Astrocyte (in vitro differentiated cells and primary cell): ENCODE results near the gene SFMBT2. TPM values are rescaled to one million over a fixed set of nuclear protein-coding genes. Genes with fewer than 3 reads are reported as not detected.
A peak's percentile ranks its signal among the peaks of the same experiment; 100 is the strongest.

Source experiments
- DNase-seq: peaks from one replicate; pipeline ENCODE4 v3.0.0-alpha.2; 2010; ENCODE audit warnings: low read depth
- FAIRE-seq: peaks from 2 replicates; lab custom pipeline; 2011; peaks lifted over from hg19 to GRCh38; lab: Jason Lieb, UNC
- H2AFZ ChIP-seq: 2 replicates; pipeline ENCODE4 v1.6.0; 2012; ENCODE audit warnings: low read depth, low read length, inconsistent platforms
- H3K27ac ChIP-seq: 2 replicates; pipeline ENCODE4 v1.5.1; 2011; ENCODE audit warnings: low read depth, low read length, inconsistent platforms
- H3K27me3 ChIP-seq: 2 replicates; pipeline ENCODE4 v1.6.0; 2011; ENCODE audit warnings: low read length, inconsistent platforms; ENCODE audit not compliant: insufficient read depth
- H3K36me3 ChIP-seq: 2 replicates; pipeline ENCODE4 v1.5.1; 2011; ENCODE audit warnings: low read length, inconsistent platforms; ENCODE audit not compliant: insufficient read depth
- H3K4me1 ChIP-seq: 2 replicates; pipeline ENCODE4 v1.5.1; 2011; ENCODE audit warnings: low read length, inconsistent platforms; ENCODE audit not compliant: insufficient read depth
- H3K4me2 ChIP-seq: 2 replicates; pipeline ENCODE4 v1.6.0; 2012; ENCODE audit warnings: low read length, inconsistent platforms
- H3K4me3 ChIP-seq: 2 replicates; pipeline ENCODE4 v1.5.1; 2011; ENCODE audit warnings: low read depth, mild to moderate bottlenecking, low read length, inconsistent platforms; ENCODE audit not compliant: insufficient read depth
- H3K79me2 ChIP-seq: 2 replicates; pipeline ENCODE4 v1.6.0; 2012; ENCODE audit warnings: mild to moderate bottlenecking, low read length, inconsistent platforms; ENCODE audit not compliant: insufficient read depth
- H3K9ac ChIP-seq: 2 replicates; pipeline ENCODE4 v1.6.0; 2012; ENCODE audit warnings: mild to moderate bottlenecking, low read length, inconsistent platforms
- H3K9me3 ChIP-seq: 2 replicates; pipeline ENCODE4 v1.5.1; 2012; ENCODE audit warnings: low read depth, mild to moderate bottlenecking, low read length, inconsistent platforms; ENCODE audit not compliant: insufficient read depth
- H4K20me1 ChIP-seq: 2 replicates; pipeline ENCODE4 v1.6.0; 2012; ENCODE audit warnings: low read length, inconsistent platforms; ENCODE audit not compliant: insufficient read depth
- H3K27ac Mint-ChIP-seq: one replicate; pipeline ENCODE4 v1.8.0; 2021; ENCODE audit warnings: mild to moderate bottlenecking, mixed read lengths; ENCODE audit not compliant: unreplicated experiment
- H3K27me3 Mint-ChIP-seq: one replicate; pipeline ENCODE4 v1.8.0; 2021; ENCODE audit warnings: low read depth, mixed read lengths; ENCODE audit not compliant: unreplicated experiment
- H3K36me3 Mint-ChIP-seq: one replicate; pipeline ENCODE4 v1.8.0; 2021; ENCODE audit warnings: low read depth, mixed read lengths; ENCODE audit not compliant: unreplicated experiment
- H3K4me1 Mint-ChIP-seq: one replicate; pipeline ENCODE4 v1.8.0; 2021; ENCODE audit warnings: low read depth, mixed read lengths; ENCODE audit not compliant: unreplicated experiment
- H3K4me3 Mint-ChIP-seq: one replicate; pipeline ENCODE4 v1.8.0; 2021; ENCODE audit warnings: mild to moderate bottlenecking, moderate library complexity, mixed read lengths; ENCODE audit not compliant: unreplicated experiment
- H3K9me3 Mint-ChIP-seq: one replicate; pipeline ENCODE4 v1.8.0; 2021; ENCODE audit warnings: mild to moderate bottlenecking, mixed read lengths; ENCODE audit not compliant: unreplicated experiment
- CTCF ChIP-seq: IDR thresholded peaks from 2 replicates; pipeline ENCODE4 v1.5.1; 2011; ENCODE audit warnings: low read depth, mild to moderate bottlenecking, inconsistent platforms, low read length, moderate library complexity; ENCODE audit not compliant: insufficient read depth
- EZH2 ChIP-seq: IDR thresholded peaks from 2 replicates; pipeline ENCODE4 v1.6.1; 2012; ENCODE audit warnings: mild to moderate bottlenecking, low read length, inconsistent platforms; ENCODE audit not compliant: insufficient read depth
- total RNA-seq: library from RNA; stranded (reverse); gene quantifications from 2 replicates; pipeline ENCODE4 v1.2.1, GENCODE V29; 2021

SFMBT2 gene
- total RNA-seq, 1 donor from 2014 or later, result 3.9 TPM

- Mint-ChIP-seq H3K36me3 (peaks cover 19% of the 10 kb centered on the region), H3K27ac (peak overlapping the region; percentile 53), H3K9me3 (peaks cover 2% of the 10 kb centered on the region), H3K4me1 (peaks cover 17% of the 10 kb centered on the region), H3K27me3 (no peaks in the 10 kb centered on the region), H3K4me3 (no peak overlapping the region)
- Histone ChIP-seq H4K20me1 (peaks cover 3% of the 10 kb centered on the region), H3K79me2 (no peaks in the 10 kb centered on the region), H3K27me3 (no peaks in the 10 kb centered on the region), H3K27ac (no peak overlapping the region), H3K9me3 (no peaks in the 10 kb centered on the region), H3K4me2 (no peak overlapping the region), H3K4me1 (peaks cover 7% of the 10 kb centered on the region), H3K9ac (no peak overlapping the region), H3K4me3 (no peak overlapping the region), H2AFZ (no peak overlapping the region), H3K36me3 (no peaks in the 10 kb centered on the region)
- FAIRE-seq, result no peak
- DNase-seq, result no peak
- no peak for TF ChIP-seq EZH2
- no peak for TF ChIP-seq CTCF
Measured at GRCh38 chr10:7374795-7375194, 36.0 kb downstream of the SFMBT2 start.

- Histone ChIP-seq H3K4me1 (peaks cover 7% of the 10 kb centered on the region), H3K27ac (no peak overlapping the region), H3K79me2 (no peaks in the 10 kb centered on the region), H2AFZ (no peak overlapping the region), H3K36me3 (no peaks in the 10 kb centered on the region), H4K20me1 (peaks cover 3% of the 10 kb centered on the region), H3K27me3 (no peaks in the 10 kb centered on the region), H3K4me3 (no peak overlapping the region), H3K9me3 (no peaks in the 10 kb centered on the region), H3K4me2 (no peak overlapping the region), H3K9ac (no peak overlapping the region)
- H3K4me1 Mint-ChIP-seq, result peaks cover 17% of the 10 kb centered on the region
- no peak for FAIRE-seq
- H3K27ac Mint-ChIP-seq, result peak overlapping the region; percentile 6
- no peaks in the 10 kb centered on the region for H3K27me3 Mint-ChIP-seq
- no peak for DNase-seq
- H3K4me3 Mint-ChIP-seq, result no peak overlapping the region
- H3K9me3 Mint-ChIP-seq, result peaks cover 2% of the 10 kb centered on the region
- TF ChIP-seq EZH2, result no peak
- TF ChIP-seq CTCF, result no peak
- H3K36me3 Mint-ChIP-seq, result peaks cover 21% of the 10 kb centered on the region
Measured at GRCh38 chr10:7373039-7373438, 37.8 kb downstream of the SFMBT2 start.

GRCh38 chr10:7372504-7372903 lies 38.3 kb downstream of the SFMBT2 start:
- Histone ChIP-seq H3K9me3 (no peaks in the 10 kb centered on the region), H3K4me1 (peaks cover 7% of the 10 kb centered on the region), H3K36me3 (no peaks in the 10 kb centered on the region), H3K27me3 (no peaks in the 10 kb centered on the region), H3K4me2 (no peak overlapping the region), H3K4me3 (no peak overlapping the region), H3K79me2 (no peaks in the 10 kb centered on the region), H3K27ac (no peak overlapping the region), H4K20me1 (peaks cover 3% of the 10 kb centered on the region), H2AFZ (no peak overlapping the region), H3K9ac (no peak overlapping the region)
- Mint-ChIP-seq H3K27me3 (no peaks in the 10 kb centered on the region), H3K27ac (no peak overlapping the region), H3K4me1 (peaks cover 17% of the 10 kb centered on the region), H3K9me3 (peaks cover 2% of the 10 kb centered on the region), H3K36me3 (peaks cover 21% of the 10 kb centered on the region), H3K4me3 (no peak overlapping the region)
- no peak for FAIRE-seq
- TF ChIP-seq CTCF (no peak), EZH2 (no peak)
- DNase-seq, result no peak
